ENCODE data around the gene CPXM1.
"Not testable (repeated sequence)": the region's sequence is repeated elsewhere in the genome, so short reads cannot be mapped to it uniquely, and the experiment has no call there.

The CPXM1 gene

GRCh38 chr20:2799688-2800520, 523 bp downstream of the CPXM1 start:
- DNase-seq (ENCODE audit: low read depth) = no peak

- DNase-seq (ENCODE audit: low read depth) = no peak
Measured at GRCh38 chr20:2799271-2799670, 1.2 kb downstream of the CPXM1 start.

- no peak for DNase-seq (ENCODE audit: low read depth)
Measured at GRCh38 chr20:2798814-2799213, 1.6 kb downstream of the CPXM1 start.

GRCh38 chr20:2798095-2798805, 2.2 kb downstream of the CPXM1 start:
- no peak for DNase-seq (ENCODE audit: low read depth)

- DNase-seq (ENCODE audit: low read depth) = no peak
Measured at GRCh38 chr20:2797136-2797983, 3.1 kb downstream of the CPXM1 start.

- DNase-seq (ENCODE audit: low read depth) = no peak
Measured at GRCh38 chr20:2796011-2796660, 4.3 kb downstream of the CPXM1 start.

- no peak for DNase-seq (ENCODE audit: low read depth)
Measured at GRCh38 chr20:2795451-2795850, 5.0 kb downstream of the CPXM1 start.

- no peak for DNase-seq (ENCODE audit: low read depth)
Measured at GRCh38 chr20:2794866-2795447, 5.5 kb downstream of the CPXM1 start.

GRCh38 chr20:2794202-2794748, 6.2 kb downstream of the CPXM1 start:
- no peak for DNase-seq (ENCODE audit: low read depth)

GRCh38 chr20:2793471-2793870, 7.0 kb downstream of the CPXM1 start:
- no peak for DNase-seq (ENCODE audit: low read depth)

GRCh38 chr20:2783908-2784566, 16.4 kb downstream of the CPXM1 start:
- no peak for DNase-seq (ENCODE audit: low read depth)

GRCh38 chr20:2780948-2781347, 19.5 kb downstream of the CPXM1 start:
- no peak for DNase-seq (ENCODE audit: low read depth)

- no peak for DNase-seq (ENCODE audit: low read depth)
Measured at GRCh38 chr20:2778602-2779321, 21.7 kb downstream of the CPXM1 start.

GRCh38 chr20:2775139-2775538, 25.3 kb downstream of the CPXM1 start:
- DNase-seq (ENCODE audit: low read depth) = no peak

GRCh38 chr20:2773812-2774211, 26.6 kb downstream of the CPXM1 start:
- no peak for DNase-seq (ENCODE audit: low read depth)

GRCh38 chr20:2771631-2772080, 28.8 kb downstream of the CPXM1 start:
- DNase-seq (ENCODE audit: low read depth) = no peak

- DNase-seq (ENCODE audit: low read depth) = not testable (repeated sequence)
Measured at GRCh38 chr20:2770091-2770490, 30.3 kb downstream of the CPXM1 start.

GRCh38 chr20:2768632-2769015, 31.8 kb downstream of the CPXM1 start:
- DNase-seq (ENCODE audit: low read depth) = no peak

- no peak for DNase-seq (ENCODE audit: low read depth)
Measured at GRCh38 chr20:2767768-2768631, 32.4 kb downstream of the CPXM1 start.
